GM19023 (cell line): ENCODE data around the gene RAC3.

Source experiments
- ATAC-seq: cut with Tn5 transposase; IDR thresholded peaks from one replicate; pipeline ENCODE4 v1.9.1; 2021; ENCODE audit warnings: mild to moderate bottlenecking, moderate library complexity; ENCODE audit not compliant: unreplicated experiment

Gene RAC3

GRCh38 chr17:82011617-82012187 lies 19.8 kb upstream of the RAC3 start:
- ATAC-seq, result no peak

- ATAC-seq, result no peak
These were observed 19.2 kb upstream of the RAC3 start for GRCh38 chr17:82012261-82012639.

- ATAC-seq, result no peak
These were observed 18.7 kb upstream of the RAC3 start for GRCh38 chr17:82012640-82013295.

- ATAC-seq, result no peak
These were observed 18.1 kb upstream of the RAC3 start for GRCh38 chr17:82013341-82013740.

- ATAC-seq, result no peak
These were observed 17.6 kb upstream of the RAC3 start for GRCh38 chr17:82013772-82014321.

- no peak for ATAC-seq
These were observed 17.0 kb upstream of the RAC3 start for GRCh38 chr17:82014432-82014831.

- no peak for ATAC-seq
These were observed 16.5 kb upstream of the RAC3 start for GRCh38 chr17:82014971-82015310.

GRCh38 chr17:82015311-82015971 lies 16.0 kb upstream of the RAC3 start:
- no peak for ATAC-seq

- no peak for ATAC-seq
These were observed 15.2 kb upstream of the RAC3 start for GRCh38 chr17:82016061-82016874.

- no peak for ATAC-seq
These were observed 14.5 kb upstream of the RAC3 start for GRCh38 chr17:82016875-82017459.

- no peak for ATAC-seq
These were observed 13.8 kb upstream of the RAC3 start for GRCh38 chr17:82017612-82018151.

GRCh38 chr17:82018152-82018988 lies 13.1 kb upstream of the RAC3 start:
- no peak for ATAC-seq

GRCh38 chr17:82018989-82019689 lies 12.3 kb upstream of the RAC3 start:
- ATAC-seq, result no peak

- ATAC-seq, result no peak
These were observed 11.5 kb upstream of the RAC3 start for GRCh38 chr17:82019690-82020571.

- ATAC-seq, result no peak
These were observed 10.8 kb upstream of the RAC3 start for GRCh38 chr17:82020572-82021106.

GRCh38 chr17:82021107-82021899 lies 10.2 kb upstream of the RAC3 start:
- ATAC-seq, result no peak

GRCh38 chr17:82021900-82022309 lies 9.6 kb upstream of the RAC3 start:
- no peak for ATAC-seq
